Thyroid gland (tissue), 4 donors: ENCODE results near the gene FAM24A.

ENCODE experiments used
- CTCF ChIP-seq, 6 experiments: fragments of 200-600 bp in 3 of 6; fragments of 450-650 bp in 3 of 6; sonication (generic) in 3 of 6; IDR thresholded peaks; one replicate each; pipeline ENCODE4 v1.5.1; 2016 to 2019; ENCODE audit warnings: antibody characterized with exemption in 6 of 6, mild to moderate bottlenecking in 2 of 6, inconsistent platforms in 1 of 6, moderate library complexity in 1 of 6
- POLR2A ChIP-seq, 2 donors: fragments of 450-650 bp; IDR thresholded peaks; one replicate each; pipeline ENCODE4 v1.6.1; 2017; ENCODE audit warnings: antibody characterized with exemption in 2 of 2, mild to moderate bottlenecking in 2 of 2, moderate library complexity in 1 of 2

DNA sequence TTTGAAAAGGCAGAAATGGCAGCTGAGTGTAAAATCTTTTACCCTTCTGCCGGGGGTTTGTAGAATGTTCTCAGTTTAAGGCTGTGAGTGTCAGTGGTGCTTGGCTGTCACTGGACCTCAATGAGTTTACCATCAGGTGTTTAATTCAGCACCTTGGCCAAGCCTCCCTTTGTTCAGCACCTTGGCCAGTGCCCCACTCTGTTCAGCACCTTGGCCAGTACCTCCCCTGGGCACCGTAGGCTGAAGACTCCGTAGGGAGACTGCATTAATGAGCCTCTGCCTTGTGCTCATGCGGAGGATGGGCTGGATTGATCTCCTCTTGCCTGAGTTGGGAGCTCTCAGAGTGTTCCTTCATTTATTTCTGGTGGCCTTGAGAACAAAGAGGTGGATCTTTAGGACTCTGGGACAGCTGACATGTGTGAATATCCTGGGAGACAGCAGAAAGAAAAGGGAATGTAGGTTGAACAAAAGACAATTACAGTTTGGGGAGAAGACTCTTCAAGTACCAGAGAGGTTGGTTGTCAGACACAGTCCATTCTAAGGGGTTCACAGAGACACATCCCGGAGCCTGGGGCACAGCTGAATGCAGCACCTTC, 1.6 kb downstream of the FAM24A start:
- TF ChIP-seq CTCF (IDR thresholded peaks at IDR 0.05) (no peak), POLR2A (IDR thresholded peaks at IDR 0.05) (no peak)
